Inferior parietal cortex (tissue), 1 donor: Measurements from ENCODE around the gene TSHZ2.
"Not testable (repeated sequence)": the region's sequence is repeated elsewhere in the genome, so short reads cannot be mapped to it uniquely, and the experiment has no call there.

Source experiments
- DNase-seq: peaks from one replicate; pipeline ENCODE4 v3.0.0-alpha.2; 2016; ENCODE audit errors: extremely low spot score

Gene TSHZ2

DNA sequence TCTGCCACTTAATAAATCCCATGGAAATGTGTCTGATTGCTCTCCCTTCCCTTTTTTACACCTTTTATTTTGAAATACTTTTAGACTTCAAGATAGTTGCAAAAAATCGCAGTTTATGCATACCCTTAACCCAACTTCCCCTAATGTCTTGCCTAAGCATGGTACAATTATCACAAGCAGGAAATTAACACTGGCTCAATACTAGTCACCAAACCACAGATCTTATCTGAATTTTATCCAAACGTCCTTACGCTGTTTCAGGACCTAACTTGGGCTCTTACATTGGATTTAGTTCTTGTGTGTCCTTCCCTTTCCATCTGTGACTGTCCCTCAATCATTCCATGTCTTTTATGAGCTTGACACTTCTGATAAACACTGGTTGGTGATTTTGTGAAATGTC, 475.2 kb downstream of the TSHZ2 start:
- DNase-seq, result no peak

DNA sequence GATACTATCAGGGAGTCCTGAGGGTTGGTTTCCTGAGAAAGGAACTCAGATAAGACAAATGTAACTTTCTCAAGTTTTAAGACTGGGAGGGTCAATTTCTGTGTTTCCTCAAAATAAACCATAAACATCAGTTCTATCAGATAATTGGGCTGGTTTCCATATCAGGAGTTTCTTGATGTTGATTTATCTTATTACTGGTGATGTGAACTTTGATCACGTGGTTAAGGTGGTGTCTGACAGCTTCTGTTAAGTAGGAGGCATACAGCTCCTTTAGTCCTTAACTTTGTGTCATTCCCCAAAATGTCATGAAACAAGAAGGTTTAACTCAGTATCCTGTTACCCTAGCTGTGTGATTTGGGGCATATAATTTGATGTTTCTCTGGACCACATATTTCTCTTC, 476.3 kb downstream of the TSHZ2 start:
- no peak for DNase-seq

DNA sequence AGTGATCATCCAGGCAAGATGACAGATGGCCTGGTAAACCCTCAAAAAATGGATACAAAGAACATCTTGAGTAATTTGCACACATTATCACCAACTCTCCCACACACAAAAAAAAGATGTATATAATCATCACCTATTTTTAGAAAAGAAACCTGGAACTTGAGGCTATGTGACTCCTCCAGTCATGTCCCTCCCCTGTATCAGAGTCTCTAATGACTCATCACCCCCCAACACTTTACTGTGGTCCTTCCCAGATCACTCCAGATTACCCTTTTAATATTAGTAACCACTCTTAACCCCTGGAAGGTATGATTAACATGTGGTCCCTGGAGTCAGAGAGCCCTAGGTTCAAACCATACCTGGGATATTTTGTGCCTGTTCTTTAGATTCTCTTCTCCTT, 476.7 kb downstream of the TSHZ2 start:
- DNase-seq, result no peak

DNA sequence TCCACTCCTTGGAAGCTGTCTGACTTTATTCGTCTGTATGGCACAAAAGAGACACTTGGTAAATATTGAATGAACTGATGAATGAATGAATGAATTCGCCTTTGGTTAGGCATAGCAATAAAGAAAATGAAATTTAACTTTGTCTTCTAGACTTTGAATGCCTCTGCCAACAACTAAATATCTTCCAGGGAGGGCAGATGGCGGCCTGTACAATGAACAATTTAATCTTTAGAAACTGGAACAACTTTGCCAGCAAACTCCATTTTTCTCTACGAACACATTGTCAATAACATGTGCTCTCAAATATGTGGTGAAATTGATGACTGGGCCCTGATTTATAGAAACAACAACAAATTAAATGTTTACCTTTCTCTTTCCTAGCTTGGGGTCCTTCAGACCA, 480.9 kb downstream of the TSHZ2 start:
- DNase-seq, result no peak

DNA sequence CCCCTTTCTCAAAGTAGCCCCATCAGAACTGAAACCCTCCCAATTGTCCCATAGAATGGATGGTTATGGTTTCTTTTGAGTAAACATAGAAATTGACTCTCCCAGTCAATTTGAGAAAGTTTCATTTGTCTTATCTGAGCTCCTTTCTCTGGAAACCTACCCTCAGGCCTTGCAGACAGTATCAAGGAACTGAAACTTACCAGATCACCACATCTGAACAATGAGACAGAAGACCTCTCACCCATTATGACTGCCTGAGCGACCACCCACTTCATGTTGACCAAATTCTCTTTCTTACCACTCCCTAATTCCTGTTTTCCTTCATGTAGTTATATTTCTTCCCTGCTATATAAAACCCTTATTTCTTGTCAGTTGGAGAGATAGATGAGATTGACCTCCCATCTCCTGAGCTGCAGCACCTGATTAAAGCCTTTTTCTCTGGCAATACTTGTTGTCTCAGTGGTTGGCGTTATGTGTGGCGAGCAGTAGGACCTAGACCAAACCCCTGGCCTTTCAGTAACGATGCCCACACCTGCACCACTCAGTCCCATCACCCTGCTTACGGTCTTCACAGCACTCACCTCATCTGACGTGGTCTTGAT, 482.6 kb downstream of the TSHZ2 start:
- no peak for DNase-seq

DNA sequence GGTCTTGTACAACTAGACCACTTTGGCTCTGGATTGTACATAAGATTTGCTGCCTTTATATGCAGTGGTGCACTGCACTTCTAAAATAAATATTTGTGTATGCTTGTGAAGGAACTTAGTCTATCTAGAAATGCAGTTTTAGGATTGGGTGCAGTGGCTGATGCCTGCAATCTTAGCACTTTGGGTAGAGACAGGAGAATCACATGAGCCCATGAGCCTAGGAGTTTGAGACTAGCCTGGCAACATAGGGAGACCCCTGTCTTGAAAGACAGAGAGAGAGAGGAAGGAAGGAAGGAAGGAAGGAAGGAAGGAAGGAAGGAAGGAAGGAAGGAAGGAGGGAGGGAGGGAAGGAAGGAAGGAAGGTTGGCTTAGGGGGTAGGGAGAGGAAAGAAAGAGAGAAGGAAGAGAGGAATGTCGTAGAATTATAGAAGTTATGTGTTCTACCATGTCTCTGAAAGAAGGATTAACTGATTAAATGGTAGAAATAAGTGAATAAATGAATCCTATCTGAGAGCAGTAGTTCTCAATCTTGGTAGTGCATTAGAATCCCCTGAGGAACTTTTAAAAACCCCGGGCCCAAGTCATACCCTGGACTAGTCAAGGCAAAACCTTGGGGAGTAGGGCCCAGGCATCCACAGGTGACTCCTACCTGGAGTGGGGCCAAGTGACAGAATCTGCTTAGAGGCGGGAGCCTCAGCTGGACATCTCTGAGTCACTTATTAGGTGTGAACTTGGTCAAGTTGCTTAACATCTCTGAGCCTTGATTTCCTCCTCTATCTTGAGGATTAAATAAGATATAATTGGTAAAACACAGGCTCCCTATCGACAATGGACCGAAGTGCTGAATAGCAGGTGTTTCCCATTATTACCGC, 491.2 kb downstream of the TSHZ2 start:
- no peak for DNase-seq

DNA sequence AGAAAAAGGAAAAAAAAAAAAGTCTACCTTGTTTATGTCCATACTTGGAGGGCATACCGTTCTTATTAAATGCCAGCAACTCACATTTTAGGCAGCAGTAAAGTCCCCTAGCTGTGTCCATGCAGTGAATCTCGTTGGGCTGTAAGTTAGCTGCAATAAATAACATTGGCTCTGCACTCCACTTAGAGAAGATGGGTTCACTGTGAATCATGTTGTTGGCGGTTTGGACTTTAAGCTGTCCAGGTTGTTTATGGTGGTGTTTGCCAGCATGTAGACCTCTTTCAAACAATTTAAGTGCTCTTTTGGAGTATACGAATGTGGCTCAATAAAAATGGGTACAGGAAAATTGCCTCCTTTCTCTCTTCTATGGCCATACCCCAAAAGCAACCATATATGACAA, 494.1 kb downstream of the TSHZ2 start:
- DNase-seq, result no peak

DNA sequence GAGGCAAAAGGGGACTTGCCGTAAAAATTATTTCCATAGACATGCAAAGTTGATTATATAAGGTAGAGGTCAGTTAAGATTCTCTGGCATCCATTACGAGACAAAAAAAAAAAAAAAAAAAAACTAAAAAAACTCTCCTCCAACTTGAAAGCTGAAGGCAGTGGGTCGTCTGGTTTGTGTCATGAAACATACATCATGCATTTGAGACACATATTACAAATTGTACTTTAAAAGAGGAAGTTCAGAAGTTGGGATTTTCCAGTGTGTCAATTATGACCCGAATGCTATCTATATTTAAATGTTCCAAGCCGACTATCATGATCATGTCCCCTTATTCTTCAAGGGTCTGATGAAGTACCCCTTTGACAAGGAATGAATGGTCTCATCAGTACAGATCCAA, 496.4 kb downstream of the TSHZ2 start:
- no peak for DNase-seq

DNA sequence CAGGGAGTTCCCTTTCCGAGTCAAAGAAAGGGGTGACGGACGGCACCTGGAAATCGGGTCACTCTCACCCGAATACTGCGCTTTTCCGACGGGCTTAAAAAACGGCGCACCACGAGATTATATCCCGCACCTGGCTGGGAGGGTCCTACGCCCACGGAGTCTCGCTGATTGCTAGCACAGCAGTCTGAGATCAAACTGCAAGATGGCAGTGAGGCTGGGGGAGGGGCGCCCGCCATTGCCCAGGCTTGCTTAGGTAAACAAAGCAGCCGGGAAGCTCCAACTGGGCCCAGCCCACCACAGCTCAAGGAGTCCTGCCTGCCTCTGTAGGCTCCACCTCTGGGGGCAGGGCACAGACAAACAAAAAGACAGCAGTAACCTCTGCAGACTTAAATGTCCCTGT, 500.7 kb downstream of the TSHZ2 start:
- not testable (repeated sequence) for DNase-seq

DNA sequence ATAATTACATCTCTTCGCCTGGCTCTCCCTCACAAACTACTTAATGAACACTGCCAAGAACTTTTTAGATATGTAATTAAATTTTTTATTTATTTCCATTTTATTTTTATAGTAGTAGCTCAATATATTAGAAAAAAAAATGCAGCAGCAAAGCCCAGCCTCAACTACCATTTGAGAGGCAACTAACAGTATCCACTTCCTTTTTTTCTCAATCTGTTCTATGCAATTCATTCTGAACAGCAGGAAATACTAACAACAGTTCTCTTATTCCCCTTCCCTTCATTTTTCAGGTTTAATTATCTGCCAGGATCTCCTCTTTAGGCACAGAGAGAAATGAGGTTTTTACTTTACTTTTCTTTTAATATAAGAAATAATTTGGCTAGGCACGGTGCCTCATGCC, 508.8 kb downstream of the TSHZ2 start:
- DNase-seq, result no peak

DNA sequence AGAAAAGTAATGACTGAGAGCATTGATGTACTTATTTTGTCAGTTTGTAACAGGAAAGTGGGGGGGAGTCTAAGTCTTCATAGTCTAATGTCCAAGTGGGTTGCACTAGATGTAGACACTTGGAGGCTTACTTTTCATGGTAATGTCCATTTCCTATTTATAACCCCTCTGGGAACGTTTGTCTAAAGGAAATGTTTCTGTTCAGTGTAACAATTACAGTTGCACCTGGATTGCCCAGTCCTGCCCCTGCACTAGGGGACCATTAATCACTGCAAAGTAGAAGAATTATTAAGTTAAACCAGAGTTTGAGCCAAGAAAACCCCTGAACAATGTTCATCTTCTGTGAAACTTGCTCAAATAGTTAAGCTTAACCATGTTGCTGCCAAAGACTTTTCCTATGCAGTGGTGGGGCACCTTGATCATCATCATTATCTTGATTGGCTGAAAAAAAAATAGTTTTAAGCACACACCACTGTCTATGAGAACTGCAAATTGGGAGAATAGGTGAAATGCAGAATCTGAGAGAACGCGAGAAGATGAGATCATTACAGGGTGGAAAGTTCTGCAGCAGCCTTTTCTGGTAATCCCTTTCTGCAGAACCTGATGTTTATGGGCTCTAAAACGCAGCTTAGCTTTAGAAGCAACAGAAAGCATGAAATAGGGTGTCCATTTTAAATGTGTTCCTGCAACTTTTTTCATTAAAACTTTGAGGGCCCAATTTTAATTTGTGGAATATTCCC, 515.5 kb downstream of the TSHZ2 start:
- DNase-seq, result no peak

DNA sequence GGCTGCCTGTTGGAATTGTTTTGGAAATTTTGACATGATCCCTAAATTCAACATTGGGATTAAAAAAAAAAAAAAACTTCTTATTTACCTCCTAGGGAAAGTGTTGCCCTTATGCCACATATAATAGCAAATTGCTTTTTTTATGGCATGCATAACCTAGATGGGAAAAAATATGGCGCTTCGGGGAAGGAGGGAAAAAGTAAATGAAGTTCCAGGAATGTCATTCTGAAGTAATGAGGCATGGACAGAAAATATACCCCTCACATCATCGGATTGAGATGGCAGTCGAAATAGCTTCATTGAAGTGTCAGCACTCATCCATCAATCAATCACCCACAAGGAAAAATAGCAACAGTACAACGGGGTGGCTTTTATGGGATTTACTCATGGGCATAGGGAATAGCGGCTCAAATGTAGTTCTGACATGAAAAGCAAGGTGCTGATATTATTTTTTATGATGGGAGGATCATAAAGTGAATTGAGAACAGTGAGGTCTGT, 516.7 kb downstream of the TSHZ2 start:
- DNase-seq, result no peak

DNA sequence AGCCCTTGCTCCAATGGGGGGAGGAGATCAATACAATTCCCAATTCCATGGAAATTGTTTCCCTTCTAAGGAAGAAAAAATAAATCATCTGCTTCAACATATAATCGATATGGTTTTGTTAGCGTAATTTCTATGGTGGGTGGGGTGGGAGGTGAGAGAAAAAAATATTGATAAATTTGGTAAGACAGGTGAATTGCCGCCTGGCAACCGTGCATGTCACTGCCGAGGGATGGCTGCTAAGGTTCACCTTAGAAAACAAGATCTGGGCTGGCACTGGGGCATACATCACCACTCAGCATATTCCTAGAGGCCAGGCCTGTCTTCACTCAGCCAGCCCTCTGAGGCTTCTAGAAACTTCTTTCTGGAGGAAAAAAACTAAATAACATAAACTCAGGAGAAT, 517.4 kb downstream of the TSHZ2 start:
- no peak for DNase-seq

DNA sequence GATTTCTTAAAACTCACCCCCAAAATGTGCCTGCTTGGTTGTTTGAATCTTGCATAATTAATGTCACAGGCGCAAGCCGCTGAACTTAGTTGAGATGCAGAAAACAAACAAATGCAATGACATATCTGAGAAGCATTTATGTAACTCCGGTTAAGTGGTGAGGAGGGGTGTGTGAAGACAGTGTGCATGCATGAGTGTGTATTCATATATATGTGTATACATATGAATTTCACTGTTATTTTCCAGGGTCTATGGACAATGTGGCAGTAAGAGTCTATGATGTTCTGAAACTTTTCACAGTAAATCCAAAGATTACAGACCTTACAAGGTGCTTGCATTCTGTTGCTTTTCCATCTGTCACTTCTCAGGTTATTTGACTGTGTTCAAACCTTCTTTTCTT, 518.5 kb downstream of the TSHZ2 start:
- no peak for DNase-seq

DNA sequence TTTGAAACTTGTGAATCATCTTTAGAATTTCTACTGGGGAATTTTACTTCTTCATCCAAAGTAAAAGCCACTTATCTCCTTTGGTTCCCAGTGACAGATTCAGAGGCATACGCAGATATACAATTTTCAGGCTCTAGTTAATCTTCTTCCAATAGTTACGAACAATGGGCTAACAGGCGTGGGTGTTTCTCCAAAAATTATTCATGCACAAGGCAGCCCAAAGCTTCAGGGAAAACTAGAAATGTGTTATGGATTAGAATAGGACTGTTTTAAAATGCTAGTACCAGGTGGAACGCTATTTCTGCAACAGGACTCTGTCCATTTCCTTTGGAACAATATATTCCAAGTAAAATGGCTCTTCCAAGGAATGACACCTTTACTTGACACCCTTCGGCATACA, 519.3 kb downstream of the TSHZ2 start:
- DNase-seq, result no peak

DNA sequence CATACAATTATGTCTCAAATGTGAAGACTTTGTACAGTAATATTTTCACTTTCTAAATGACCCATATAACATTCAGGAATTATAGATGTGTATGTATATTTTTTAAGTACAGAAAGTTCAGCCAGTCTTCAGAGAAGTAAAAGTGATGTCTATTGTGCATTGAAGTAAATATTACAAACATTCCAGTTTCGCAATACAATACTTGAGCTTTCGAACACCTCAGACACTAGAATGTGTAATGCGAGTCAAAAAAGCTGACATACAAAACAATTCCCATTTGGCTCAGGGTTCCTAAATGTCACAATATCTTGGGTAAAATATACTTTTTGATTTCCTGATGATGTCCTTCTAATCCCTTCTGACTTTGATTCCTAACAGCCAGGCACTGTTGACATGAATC, 520.1 kb downstream of the TSHZ2 start:
- DNase-seq, result no peak

DNA sequence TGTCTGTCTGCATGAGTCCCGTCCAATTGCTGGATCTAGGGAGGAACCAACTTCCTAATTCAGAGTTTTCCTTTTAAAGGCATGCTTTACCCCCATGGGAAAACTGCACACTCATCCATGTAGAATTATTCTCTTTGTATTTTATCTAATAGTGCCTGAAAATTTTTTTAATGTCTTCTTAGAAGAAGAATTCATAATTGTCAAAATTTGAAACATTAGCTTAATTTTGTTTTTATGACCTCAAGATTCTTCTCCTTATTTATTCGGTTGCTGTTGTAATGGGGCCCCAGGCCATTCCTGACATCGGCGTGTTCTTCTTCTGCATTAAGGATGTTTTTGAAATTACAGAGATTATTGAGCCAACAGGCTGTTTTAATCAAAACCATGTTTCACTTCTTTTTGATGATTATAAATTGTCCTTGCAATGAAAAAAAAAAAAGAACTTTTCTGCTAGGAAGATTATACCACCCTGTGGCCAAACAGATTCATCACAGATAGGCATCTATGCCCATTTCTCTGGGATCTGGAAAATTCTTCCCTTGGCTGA, 521.2 kb downstream of the TSHZ2 start:
- no peak for DNase-seq

DNA sequence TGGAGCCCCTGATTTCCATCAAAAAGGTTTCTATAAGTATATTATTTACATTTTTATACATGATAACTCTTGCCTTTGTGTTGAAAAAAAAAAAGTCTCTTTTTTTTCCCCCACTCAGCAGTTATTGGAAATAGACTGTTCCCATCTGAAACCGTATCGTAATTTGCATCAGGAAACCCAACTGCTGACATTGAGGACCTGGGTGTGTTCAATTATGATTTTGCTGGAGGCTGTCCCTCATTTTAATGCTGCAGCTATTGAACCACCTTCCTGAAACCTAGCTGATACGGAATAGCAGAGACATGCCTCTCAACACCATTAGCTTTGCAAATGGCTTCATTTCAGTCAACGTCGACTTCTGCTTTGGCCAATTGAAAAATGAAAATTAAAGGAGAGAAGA, 522.6 kb downstream of the TSHZ2 start:
- DNase-seq, result no peak

DNA sequence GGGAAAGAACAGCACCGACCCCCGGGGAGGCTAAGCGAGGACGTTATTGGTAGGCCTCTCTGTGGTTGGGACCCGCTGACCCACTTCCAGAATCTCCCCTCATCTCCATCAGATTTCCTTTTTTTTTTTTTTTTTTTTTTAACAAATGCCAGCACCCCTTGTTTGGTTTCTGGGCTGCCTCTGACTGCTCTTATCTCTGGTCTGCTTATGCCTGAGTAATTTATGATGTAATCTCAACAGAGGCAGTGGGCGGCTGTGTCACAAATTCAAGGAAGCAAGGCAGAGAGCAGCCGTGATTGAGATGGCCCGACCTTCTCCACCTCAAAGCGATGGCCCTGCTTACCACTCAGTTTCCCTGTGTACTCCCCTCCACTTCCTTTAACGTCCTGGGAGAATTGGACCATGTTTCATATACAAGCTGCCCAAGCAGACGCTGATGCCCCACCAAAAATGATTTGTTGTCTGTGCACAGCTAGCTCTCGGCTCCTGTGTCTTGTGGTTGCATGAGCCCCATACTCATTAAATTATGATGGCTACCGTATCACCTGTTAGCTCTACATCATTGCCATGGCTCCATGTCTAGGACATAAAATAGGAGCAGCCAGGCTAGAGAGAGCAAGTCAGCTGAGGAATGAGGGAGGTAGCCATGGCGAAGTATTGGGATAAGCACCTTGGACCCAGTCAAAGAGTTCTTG, 523.4 kb downstream of the TSHZ2 start:
- DNase-seq, result no peak

DNA sequence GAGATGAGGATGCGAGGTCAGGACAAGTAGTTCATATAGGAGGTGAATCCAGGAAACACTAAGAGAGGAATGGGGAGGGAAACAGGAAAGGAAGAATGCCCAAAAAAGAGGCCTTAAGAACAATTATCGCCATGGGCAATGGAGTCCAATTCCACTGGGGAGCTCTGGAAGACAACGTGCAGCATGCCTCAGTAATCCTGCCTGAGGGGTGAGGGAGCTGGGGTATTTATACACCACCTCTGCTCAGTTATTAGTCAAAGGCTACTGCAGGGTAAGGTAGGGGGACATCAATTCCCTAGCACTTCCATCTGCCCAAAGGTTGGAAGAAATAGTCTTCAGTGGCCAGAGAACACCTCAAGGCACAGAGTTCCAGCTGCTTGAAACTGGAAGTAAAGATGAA, 525.1 kb downstream of the TSHZ2 start:
- DNase-seq, result no peak

DNA sequence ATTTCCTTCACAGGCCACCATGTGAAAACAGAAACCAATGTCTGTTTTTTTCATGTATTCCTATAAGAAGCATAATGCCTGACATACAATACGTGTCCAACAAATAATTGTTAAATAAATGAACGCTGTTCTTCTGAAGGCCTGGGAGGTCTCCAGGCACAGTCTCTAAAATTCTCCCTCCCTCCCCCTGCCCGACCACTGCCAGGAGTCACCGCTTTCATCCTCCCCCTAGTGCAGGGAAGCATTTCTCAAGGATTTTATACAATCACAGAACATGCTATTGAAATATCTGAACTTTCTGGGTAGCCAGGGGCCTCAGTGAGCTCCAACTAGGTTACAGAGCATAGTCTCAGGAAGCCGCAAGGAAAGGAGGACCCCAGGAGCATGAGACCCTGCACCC, 526.2 kb downstream of the TSHZ2 start:
- no peak for DNase-seq

DNA sequence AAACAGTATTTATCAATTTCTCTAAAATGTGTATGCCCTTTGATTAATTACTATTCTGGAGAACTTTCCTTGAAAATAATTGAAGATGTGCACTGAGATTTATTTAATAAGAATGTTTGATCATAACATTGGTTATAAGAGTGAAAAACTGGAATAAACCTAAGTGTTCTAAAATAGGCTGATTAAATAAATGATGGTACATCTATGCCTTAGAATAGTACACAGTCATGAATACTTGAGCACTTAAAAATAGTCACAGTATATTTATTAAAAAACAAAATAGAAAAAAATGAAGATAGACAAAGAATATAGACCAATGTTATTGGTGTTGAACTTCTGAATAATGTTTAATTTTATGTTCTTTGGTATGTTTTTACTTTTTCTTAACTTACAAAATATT, 528.5 kb downstream of the TSHZ2 start:
- no peak for DNase-seq
